Astrocyte of the cerebellum (primary cell): ENCODE data around the gene AKAP8.
"Not testable (repeated sequence)": the region's sequence is repeated elsewhere in the genome, so short reads cannot be mapped to it uniquely, and the experiment has no call there.

ENCODE experiments used
- DNase-seq: peaks from one replicate; pipeline ENCODE4 v3.0.0-alpha.2; 2011; ENCODE audit warnings: low read depth
- H3K4me3 ChIP-seq: 2 replicates; pipeline ENCODE4 v1.5.1; 2011; ENCODE audit warnings: mild to moderate bottlenecking, low read depth, low read length, moderate library complexity
- CTCF ChIP-seq: IDR thresholded peaks from 2 replicates; pipeline ENCODE4 v1.5.1; 2012; ENCODE audit warnings: low read length, low read depth, moderate library complexity, mild to moderate bottlenecking; ENCODE audit errors: missing control alignments
- in situ Hi-C: cut with HindIII; loops from 2 replicates; pipeline ENCODE4 v1.10.0; 2017; ENCODE audit warnings: low sequenced_read_pairs

AKAP8 gene

GRCh38 chr19:15399234-15399515, 19.6 kb upstream of the AKAP8 start:
- TF ChIP-seq CTCF: no peak
- no peak overlapping the region for H3K4me3 ChIP-seq
- in situ Hi-C loops: no loop called here
- no peak for DNase-seq

- TF ChIP-seq CTCF: no peak
- no peak for DNase-seq
- in situ Hi-C loops: no loop called here
- no peak overlapping the region for H3K4me3 ChIP-seq
Measured at GRCh38 chr19:15398501-15399233, 19.1 kb upstream of the AKAP8 start.

GRCh38 chr19:15397782-15398181, 18.2 kb upstream of the AKAP8 start:
- H3K4me3 ChIP-seq: no peak overlapping the region
- in situ Hi-C loops: no loop called here
- DNase-seq: no peak
- TF ChIP-seq CTCF: no peak

GRCh38 chr19:15397236-15397635, 17.6 kb upstream of the AKAP8 start:
- no peak for TF ChIP-seq CTCF
- in situ Hi-C loops: no loop called here
- no peak for DNase-seq
- no peak overlapping the region for H3K4me3 ChIP-seq

- in situ Hi-C loops: no loop called here
- DNase-seq: no peak
- TF ChIP-seq CTCF: no peak
- no peak overlapping the region for H3K4me3 ChIP-seq
Measured at GRCh38 chr19:15396436-15396835, 16.8 kb upstream of the AKAP8 start.

GRCh38 chr19:15395251-15395650, 15.7 kb upstream of the AKAP8 start:
- in situ Hi-C loops, H3K4me3 ChIP-seq, DNase-seq: not testable (repeated sequence)

GRCh38 chr19:15394426-15394825, 14.8 kb upstream of the AKAP8 start:
- no peak overlapping the region for H3K4me3 ChIP-seq
- no peak for TF ChIP-seq CTCF
- in situ Hi-C loops: no loop called here
- DNase-seq: no peak
